ENCODE data around the gene RTBDN. TPM values are rescaled to one million over a fixed set of nuclear protein-coding genes. Genes with fewer than 3 reads are reported as not detected.

Gene RTBDN
- total RNA-seq, 4 donors from 2014 or later: not detected

DNA sequence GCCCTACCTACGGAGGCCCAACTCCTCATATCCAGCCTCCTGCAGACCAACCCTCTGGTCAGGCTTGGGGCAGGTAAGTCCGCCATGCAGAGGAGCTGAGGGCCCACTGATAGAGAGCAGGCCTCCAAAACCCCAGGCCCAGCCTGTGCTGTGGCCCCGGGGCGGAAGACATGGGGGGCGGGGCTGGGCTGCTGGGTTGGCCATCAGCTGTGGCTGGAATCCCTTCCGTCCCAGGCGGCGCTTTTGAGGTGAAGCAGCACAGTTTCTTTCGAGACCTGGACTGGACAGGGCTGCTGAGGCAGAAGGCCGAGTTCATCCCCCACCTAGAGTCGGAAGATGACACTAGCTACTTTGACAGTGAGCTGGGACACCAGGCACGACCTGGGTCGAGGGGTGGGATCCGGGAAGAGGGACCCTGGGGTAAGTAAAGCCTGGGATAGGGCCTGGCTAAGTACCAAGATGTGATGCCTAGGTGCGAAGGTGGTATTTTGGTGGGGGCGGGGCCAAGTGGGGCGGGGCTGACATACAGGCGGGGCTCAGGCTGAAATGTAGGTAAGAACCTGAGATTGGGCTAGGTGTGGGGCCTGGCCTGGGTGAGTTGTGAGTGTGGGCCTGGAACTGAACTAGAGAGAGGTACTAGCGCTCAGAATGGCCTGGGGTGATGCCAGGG is 31.5 kb upstream of the RTBDN start:
- intact Hi-C loops (cut with DNase I): no loop called here
- Histone ChIP-seq H3K27me3 (peaks cover 0 to 6% (median 0%) of the 10 kb centered on the region in 4 donors), H3K9me3 (no peaks in the 10 kb centered on the region), H3K27ac (no peak overlapping the region), H3K4me1 (peaks cover 7 to 15% (median 11%) of the 10 kb centered on the region in 3 donors), H3K36me3 (no peaks in the 10 kb centered on the region), H3K4me3 (no peak overlapping the region)
- 64 to 82% methylated on average over 6 to 8 of the region's 19 CpGs for WGBS, 2 donors
- no peak for DNase-seq
- TF ChIP-seq, protein P1, sequence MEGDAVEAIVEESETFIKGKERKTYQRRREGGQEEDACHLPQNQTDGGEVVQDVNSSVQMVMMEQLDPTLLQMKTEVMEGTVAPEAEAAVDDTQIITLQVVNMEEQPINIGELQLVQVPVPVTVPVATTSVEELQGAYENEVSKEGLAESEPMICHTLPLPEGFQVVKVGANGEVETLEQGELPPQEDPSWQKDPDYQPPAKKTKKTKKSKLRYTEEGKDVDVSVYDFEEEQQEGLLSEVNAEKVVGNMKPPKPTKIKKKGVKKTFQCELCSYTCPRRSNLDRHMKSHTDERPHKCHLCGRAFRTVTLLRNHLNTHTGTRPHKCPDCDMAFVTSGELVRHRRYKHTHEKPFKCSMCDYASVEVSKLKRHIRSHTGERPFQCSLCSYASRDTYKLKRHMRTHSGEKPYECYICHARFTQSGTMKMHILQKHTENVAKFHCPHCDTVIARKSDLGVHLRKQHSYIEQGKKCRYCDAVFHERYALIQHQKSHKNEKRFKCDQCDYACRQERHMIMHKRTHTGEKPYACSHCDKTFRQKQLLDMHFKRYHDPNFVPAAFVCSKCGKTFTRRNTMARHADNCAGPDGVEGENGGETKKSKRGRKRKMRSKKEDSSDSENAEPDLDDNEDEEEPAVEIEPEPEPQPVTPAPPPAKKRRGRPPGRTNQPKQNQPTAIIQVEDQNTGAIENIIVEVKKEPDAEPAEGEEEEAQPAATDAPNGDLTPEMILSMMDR (IDR thresholded peaks at IDR 0.05): no peak
- TF ChIP-seq POLR2A (IDR thresholded peaks at IDR 0.05): no peak

DNA sequence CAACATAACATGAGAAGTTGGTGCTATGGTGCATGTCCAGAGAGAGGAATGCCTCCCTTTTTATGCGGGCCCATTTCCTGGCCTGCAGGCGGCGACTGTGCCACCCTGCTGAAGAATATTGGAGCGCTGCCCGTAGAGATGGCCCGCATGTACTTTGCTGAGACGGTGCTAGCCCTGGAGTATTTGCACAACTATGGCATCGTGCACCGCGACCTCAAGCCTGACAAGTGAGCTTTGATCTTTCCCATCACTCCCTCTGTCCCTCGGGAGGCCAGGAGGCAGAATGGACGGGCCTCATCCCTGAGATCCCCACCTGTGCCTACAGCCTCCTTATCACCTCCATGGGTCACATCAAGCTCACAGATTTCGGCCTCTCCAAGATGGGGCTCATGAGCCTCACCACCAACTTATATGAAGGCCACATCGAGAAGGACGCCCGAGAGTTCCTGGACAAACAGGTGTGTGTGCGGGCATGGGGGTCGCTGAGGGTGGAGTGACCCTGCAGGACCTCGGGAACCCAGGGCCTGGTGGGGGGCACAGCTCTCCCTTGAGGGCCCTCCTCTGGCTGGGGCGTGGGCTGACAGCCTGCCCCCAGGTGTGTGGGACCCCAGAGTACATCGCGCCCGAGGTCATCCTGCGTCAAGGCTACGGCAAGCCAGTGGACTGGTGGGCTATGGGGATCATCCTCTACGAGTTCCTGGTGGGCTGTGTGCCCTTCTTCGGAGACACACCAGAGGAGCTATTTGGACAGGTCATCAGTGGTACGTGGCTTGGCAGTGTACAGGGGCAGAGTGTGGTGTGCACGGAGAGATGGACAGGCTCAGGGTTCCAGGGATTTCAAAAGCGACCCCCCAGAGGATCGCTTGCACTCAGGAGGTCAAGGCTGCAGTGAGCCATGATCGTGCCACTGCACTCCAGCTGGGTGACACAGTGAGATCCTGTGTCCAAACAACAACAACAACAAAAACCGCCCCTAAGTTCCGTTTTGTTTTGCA is 30.6 kb upstream of the RTBDN start:
- no peak for DNase-seq
- peaks cover 7 to 15% (median 11%) of the 10 kb centered on the region in 3 donors for H3K4me1 ChIP-seq
- no peak for TF ChIP-seq POLR2A (IDR thresholded peaks at IDR 0.05)
- TF ChIP-seq, protein P1 (IDR thresholded peaks at IDR 0.05): no peak
- no peaks in the 10 kb centered on the region for H3K9me3 ChIP-seq
- H3K27me3 ChIP-seq: peaks cover 0 to 6% (median 0%) of the 10 kb centered on the region in 4 donors
- intact Hi-C loops (cut with DNase I): no loop called here
- 83% methylated on average over 13 to 18 of the region's 34 CpGs for WGBS, 2 donors
- H3K27ac ChIP-seq: no peak overlapping the region
- H3K36me3 ChIP-seq: no peaks in the 10 kb centered on the region
- H3K4me3 ChIP-seq: no peak overlapping the region

DNA sequence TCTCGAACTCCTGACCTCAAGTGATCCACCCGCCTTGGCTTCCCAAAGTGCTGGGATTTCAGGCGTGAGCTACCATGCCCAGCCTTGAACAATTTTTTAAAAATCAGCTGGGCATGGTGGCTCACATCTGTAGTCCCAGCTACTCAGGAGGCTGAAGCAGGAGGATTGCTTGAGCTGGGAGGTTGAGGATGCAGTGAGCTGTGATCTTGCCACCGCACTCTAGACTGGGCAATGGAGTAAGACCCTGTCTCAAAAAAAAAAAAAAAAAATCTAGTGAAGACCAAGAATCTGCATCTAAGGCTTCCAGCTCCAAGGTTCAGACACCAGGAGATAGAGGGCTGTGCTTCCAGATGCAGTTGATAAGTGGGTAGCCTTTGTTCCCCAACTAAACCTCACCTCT is 29.8 kb upstream of the RTBDN start:
- Histone ChIP-seq H3K9me3 (no peaks in the 10 kb centered on the region), H3K4me3 (no peak overlapping the region), H3K27me3 (peaks cover 0 to 6% (median 0%) of the 10 kb centered on the region in 4 donors), H3K4me1 (peaks cover 7 to 15% (median 11%) of the 10 kb centered on the region in 3 donors), H3K36me3 (no peaks in the 10 kb centered on the region), H3K27ac (no peak overlapping the region)
- TF ChIP-seq, protein P1 (IDR thresholded peaks at IDR 0.05): no peak
- no peak for TF ChIP-seq POLR2A (IDR thresholded peaks at IDR 0.05)
- WGBS, 2 donors: 80 to 81% methylated on average over 3 to 4 of the region's 4 CpGs
- no peak for DNase-seq
- intact Hi-C loops (cut with DNase I): no loop called here

DNA sequence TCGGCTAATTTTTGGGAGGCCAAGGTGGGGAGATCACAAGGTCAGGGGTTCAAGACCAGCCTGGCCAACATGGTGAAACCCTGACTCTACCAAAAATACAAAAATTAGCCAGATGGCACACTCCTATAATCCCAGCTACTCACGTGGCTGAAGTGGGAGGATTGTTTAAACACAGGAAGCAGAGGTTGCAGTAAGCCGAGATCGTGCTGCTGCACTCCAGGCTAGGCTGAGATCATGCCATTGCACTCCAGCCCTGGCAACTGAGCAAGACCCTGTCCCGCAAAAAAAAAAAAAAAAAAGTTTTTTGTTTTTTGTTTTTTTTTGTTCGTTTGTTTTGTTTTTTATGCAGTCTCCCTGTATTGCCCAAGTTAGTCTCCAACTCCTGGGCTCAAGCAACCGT is 25.2 kb upstream of the RTBDN start:
- Histone ChIP-seq H3K9me3 (no peaks in the 10 kb centered on the region), H3K27ac (no peak overlapping the region), H3K27me3 (no peaks in the 10 kb centered on the region), H3K36me3 (no peaks in the 10 kb centered on the region), H3K4me3 (no peak overlapping the region), H3K4me1 (no peaks in the 10 kb centered on the region)
- DNase-seq: no peak
- no peak for TF ChIP-seq POLR2A (IDR thresholded peaks at IDR 0.05)
- TF ChIP-seq, protein P1 (IDR thresholded peaks at IDR 0.05): no peak
- WGBS, 2 donors: 43 to 47% methylated on average over 6 to 7 of the region's 7 CpGs
- intact Hi-C loops (cut with DNase I): no loop called here

Measured in esophagus squamous epithelium (tissue), 5 donors.